Globus pallidus (tissue), 1 donor: ENCODE data around the gene TP53AIP1.
A peak's percentile ranks its signal among the peaks of the same experiment; 100 is the strongest.
"Not testable (repeated sequence)": the region's sequence is repeated elsewhere in the genome, so short reads cannot be mapped to it uniquely, and the experiment has no call there.

Experiments
- DNase-seq: peaks from one replicate; pipeline ENCODE4 v3.0.0-alpha.2; 2015; ENCODE audit warnings: low spot score

The TP53AIP1 gene

GRCh38 chr11:128925250-128925600, 17.4 kb downstream of the TP53AIP1 start:
- no peak for DNase-seq

GRCh38 chr11:128924510-128925249, 18.0 kb downstream of the TP53AIP1 start:
- DNase-seq: no peak

- DNase-seq: no peak
These were observed 18.6 kb downstream of the TP53AIP1 start for GRCh38 chr11:128924104-128924503.

GRCh38 chr11:128921793-128922192, 20.9 kb downstream of the TP53AIP1 start:
- no peak for DNase-seq

- DNase-seq: no peak
These were observed 22.0 kb downstream of the TP53AIP1 start for GRCh38 chr11:128920666-128921065.

- not testable (repeated sequence) for DNase-seq
These were observed 23.0 kb downstream of the TP53AIP1 start for GRCh38 chr11:128919635-128920034.

GRCh38 chr11:128919216-128919615, 23.5 kb downstream of the TP53AIP1 start:
- DNase-seq: no peak

GRCh38 chr11:128917144-128917724, 25.4 kb downstream of the TP53AIP1 start:
- DNase-seq: no peak

GRCh38 chr11:128916681-128917080, 26.0 kb downstream of the TP53AIP1 start:
- no peak for DNase-seq

- DNase-seq: no peak
These were observed 26.6 kb downstream of the TP53AIP1 start for GRCh38 chr11:128916037-128916572.

GRCh38 chr11:128915149-128915521, 27.5 kb downstream of the TP53AIP1 start:
- no peak for DNase-seq

- DNase-seq: no peak
These were observed 28.2 kb downstream of the TP53AIP1 start for GRCh38 chr11:128914216-128915148.

GRCh38 chr11:128913806-128914205, 28.9 kb downstream of the TP53AIP1 start:
- DNase-seq: no peak

GRCh38 chr11:128911701-128912100, 31.0 kb downstream of the TP53AIP1 start:
- no peak for DNase-seq

GRCh38 chr11:128911239-128911638, 31.4 kb downstream of the TP53AIP1 start:
- DNase-seq: no peak

- no peak for DNase-seq
These were observed 32.1 kb downstream of the TP53AIP1 start for GRCh38 chr11:128910576-128910975.

GRCh38 chr11:128909438-128910125, 33.1 kb downstream of the TP53AIP1 start:
- no peak for DNase-seq

GRCh38 chr11:128908391-128909246, 34.1 kb downstream of the TP53AIP1 start:
- DNase-seq: peak; percentile 40

GRCh38 chr11:128907585-128907984, 35.1 kb downstream of the TP53AIP1 start:
- DNase-seq: no peak

GRCh38 chr11:128906185-128907050, 36.3 kb downstream of the TP53AIP1 start:
- peak; percentile 47 for DNase-seq
